ENCODE data around the gene ZNF667.

- TF ChIP-seq CTCF (IDR thresholded peaks at IDR 0.05) (peak; percentile 95), ZFX (IDR thresholded peaks at IDR 0.05; ENCODE audit: borderline replicate concordance) (no peak)
These were observed 83.8 kb downstream of the ZNF667 start, which contains the start of gene ZNF582 for GRCh38 chr19:56393119-56394012.
